Measurements from ENCODE around the gene SGCB.

DNA sequence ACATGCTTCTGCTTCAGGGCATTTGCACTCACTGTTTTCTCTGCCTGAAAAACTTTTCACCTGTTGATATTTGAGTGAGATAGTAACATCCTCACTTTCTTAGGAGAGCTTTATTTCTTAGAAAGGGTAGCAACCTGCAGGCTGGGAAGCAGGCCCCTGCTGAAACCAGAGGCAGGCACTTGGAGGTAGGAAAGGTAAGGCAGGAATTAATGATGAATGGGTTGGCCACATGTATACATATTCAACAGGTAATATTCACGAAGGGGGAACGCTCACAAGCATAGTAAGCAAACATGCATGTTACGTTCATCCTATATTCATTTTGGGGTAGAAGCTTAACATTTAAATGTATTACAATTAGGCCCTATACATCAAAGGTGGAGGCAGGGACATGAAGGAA lies 16.2 kb upstream of the SGCB start:
- TF ChIP-seq SNAI2 (CRISPR knock-in tag; IDR thresholded peaks at IDR 0.05) = no peak
- TF ChIP-seq BACH2 (CRISPR knock-in tag; IDR thresholded peaks at IDR 0.05; ENCODE audit: borderline replicate concordance) = no peak
- no peak for TF ChIP-seq ZNF8 (CRISPR knock-in tag; IDR thresholded peaks at IDR 0.05)
